Measurements from ENCODE around the gene CLEC16A. TPM values are rescaled to one million over a fixed set of nuclear protein-coding genes. Genes with fewer than 3 reads are reported as not detected.

The CLEC16A gene
- total RNA-seq, 1 donor from 2014 or later = 7.8 TPM

GRCh38 chr16:11151885-11152629, 207.7 kb downstream of the CLEC16A start:
- H3F3A ChIP-seq (ENCODE audit: low read depth) = no peaks in the 10 kb centered on the region
- peaks cover 6% of the 10 kb centered on the region for H3K4me1 ChIP-seq
- Mint-ChIP-seq H3K9me3 (no peaks in the 10 kb centered on the region), H3K4me3 (no peak overlapping the region), H3K27me3 (ENCODE audit: insufficient read depth, low read depth) (no peaks in the 10 kb centered on the region), H3K27ac (no peak overlapping the region), H3K4me1 (peaks cover 11% of the 10 kb centered on the region), H3K36me3 (no peaks in the 10 kb centered on the region)
- no peaks in the 10 kb centered on the region for H3K79me2 ChIP-seq (ENCODE audit: low read depth)
- H2AFZ ChIP-seq (replicated peaks) = no peak overlapping the region
- H3K27me3 ChIP-seq = no peaks in the 10 kb centered on the region
- no peak overlapping the region for H3K4me3 ChIP-seq
- H3K27ac ChIP-seq = peak overlapping the region; percentile 58
- H3K9ac ChIP-seq = no peak overlapping the region
- H3K9me3 ChIP-seq (ENCODE audit: low read depth) = no peaks in the 10 kb centered on the region
- TF ChIP-seq EZH2 (IDR thresholded peaks at IDR 0.05) (no peak), EZH2phosphoT487 (IDR thresholded peaks at IDR 0.05) (no peak), CTCF (IDR thresholded peaks at IDR 0.05) (no peak)
- H3K4me2 ChIP-seq = no peak overlapping the region
- no peaks in the 10 kb centered on the region for H4K20me1 ChIP-seq (ENCODE audit: low read depth)
- H3K36me3 ChIP-seq = no peaks in the 10 kb centered on the region
- DNase-seq (ENCODE audit: low spot score) = no peak

GRCh38 chr16:11152677-11153331, 208.4 kb downstream of the CLEC16A start:
- TF ChIP-seq CTCF (IDR thresholded peaks at IDR 0.05) (no peak), EZH2phosphoT487 (IDR thresholded peaks at IDR 0.05) (no peak), EZH2 (IDR thresholded peaks at IDR 0.05) (no peak)
- H3K27me3 ChIP-seq = no peaks in the 10 kb centered on the region
- no peaks in the 10 kb centered on the region for H3F3A ChIP-seq (ENCODE audit: low read depth)
- no peaks in the 10 kb centered on the region for H3K36me3 Mint-ChIP-seq
- no peak overlapping the region for H2AFZ ChIP-seq (replicated peaks)
- H3K27me3 Mint-ChIP-seq (ENCODE audit: insufficient read depth, low read depth) = no peaks in the 10 kb centered on the region
- no peak overlapping the region for H3K4me2 ChIP-seq
- peaks cover 6% of the 10 kb centered on the region for H3K4me1 ChIP-seq
- H3K9ac ChIP-seq = no peak overlapping the region
- H3K27ac ChIP-seq = no peak overlapping the region
- no peak for DNase-seq (ENCODE audit: low spot score)
- no peaks in the 10 kb centered on the region for H3K36me3 ChIP-seq
- H3K4me3 ChIP-seq = no peak overlapping the region
- no peaks in the 10 kb centered on the region for H3K79me2 ChIP-seq (ENCODE audit: low read depth)
- no peaks in the 10 kb centered on the region for H3K9me3 ChIP-seq (ENCODE audit: low read depth)
- no peaks in the 10 kb centered on the region for H3K9me3 Mint-ChIP-seq
- no peaks in the 10 kb centered on the region for H4K20me1 ChIP-seq (ENCODE audit: low read depth)
- H3K4me3 Mint-ChIP-seq = no peak overlapping the region
- H3K27ac Mint-ChIP-seq = no peak overlapping the region
- H3K4me1 Mint-ChIP-seq = peaks cover 13% of the 10 kb centered on the region

GRCh38 chr16:11155284-11155806, 211.0 kb downstream of the CLEC16A start:
- no peak for DNase-seq (ENCODE audit: low spot score)
- no peaks in the 10 kb centered on the region for H3K36me3 Mint-ChIP-seq
- Histone ChIP-seq H3K9me3 (ENCODE audit: low read depth) (no peaks in the 10 kb centered on the region), H3K4me2 (no peak overlapping the region), H3K79me2 (ENCODE audit: low read depth) (no peaks in the 10 kb centered on the region), H3K9ac (no peak overlapping the region), H3K27ac (no peak overlapping the region), H3K27me3 (no peaks in the 10 kb centered on the region), H4K20me1 (ENCODE audit: low read depth) (no peaks in the 10 kb centered on the region), H3F3A (ENCODE audit: low read depth) (no peaks in the 10 kb centered on the region), H3K4me3 (no peak overlapping the region), H3K4me1 (peaks cover 6% of the 10 kb centered on the region), H3K36me3 (no peaks in the 10 kb centered on the region), H2AFZ (replicated peaks) (no peak overlapping the region)
- TF ChIP-seq CTCF (IDR thresholded peaks at IDR 0.05) (no peak), EZH2 (IDR thresholded peaks at IDR 0.05) (no peak), EZH2phosphoT487 (IDR thresholded peaks at IDR 0.05) (no peak)
- no peak overlapping the region for H3K4me3 Mint-ChIP-seq
- no peak overlapping the region for H3K27ac Mint-ChIP-seq
- H3K9me3 Mint-ChIP-seq = no peaks in the 10 kb centered on the region
- H3K27me3 Mint-ChIP-seq (ENCODE audit: insufficient read depth, low read depth) = no peaks in the 10 kb centered on the region
- peaks cover 12% of the 10 kb centered on the region for H3K4me1 Mint-ChIP-seq
